ENCODE data around the gene RMI2.

The RMI2 gene

GRCh38 chr16:11398136-11398535 is 52.9 kb downstream of the RMI2 start:
- Mint-ChIP-seq H3K4me1 (peaks cover 11% of the 10 kb centered on the region), H3K36me3 (ENCODE audit: low read depth) (no peaks in the 10 kb centered on the region), H3K27ac (no peak overlapping the region), H3K4me3 (no peak overlapping the region), H3K9me3 (no peaks in the 10 kb centered on the region), H3K27me3 (ENCODE audit: low read depth) (peaks cover 11% of the 10 kb centered on the region)
- TF ChIP-seq CTCF (IDR thresholded peaks at IDR 0.05; ENCODE audit: unreplicated experiment in 3 of 3) = no peak

- Mint-ChIP-seq H3K27me3 (ENCODE audit: low read depth) (peaks cover 13% of the 10 kb centered on the region), H3K27ac (no peak overlapping the region), H3K36me3 (ENCODE audit: low read depth) (no peaks in the 10 kb centered on the region), H3K4me1 (peaks cover 11% of the 10 kb centered on the region), H3K4me3 (no peak overlapping the region), H3K9me3 (no peaks in the 10 kb centered on the region)
- no peak for TF ChIP-seq CTCF (IDR thresholded peaks at IDR 0.05; ENCODE audit: unreplicated experiment in 3 of 3)
Observed at GRCh38 chr16:11398851-11399250, 53.6 kb downstream of the RMI2 start.

GRCh38 chr16:11399261-11399831 is 54.1 kb downstream of the RMI2 start:
- H3K9me3 Mint-ChIP-seq = no peaks in the 10 kb centered on the region
- H3K27me3 Mint-ChIP-seq (ENCODE audit: low read depth) = peaks cover 14% of the 10 kb centered on the region
- no peak for TF ChIP-seq CTCF (IDR thresholded peaks at IDR 0.05; ENCODE audit: unreplicated experiment in 3 of 3)
- H3K36me3 Mint-ChIP-seq (ENCODE audit: low read depth) = no peaks in the 10 kb centered on the region
- no peak overlapping the region for H3K4me3 Mint-ChIP-seq
- no peak overlapping the region for H3K27ac Mint-ChIP-seq
- peaks cover 11% of the 10 kb centered on the region for H3K4me1 Mint-ChIP-seq

DNA sequence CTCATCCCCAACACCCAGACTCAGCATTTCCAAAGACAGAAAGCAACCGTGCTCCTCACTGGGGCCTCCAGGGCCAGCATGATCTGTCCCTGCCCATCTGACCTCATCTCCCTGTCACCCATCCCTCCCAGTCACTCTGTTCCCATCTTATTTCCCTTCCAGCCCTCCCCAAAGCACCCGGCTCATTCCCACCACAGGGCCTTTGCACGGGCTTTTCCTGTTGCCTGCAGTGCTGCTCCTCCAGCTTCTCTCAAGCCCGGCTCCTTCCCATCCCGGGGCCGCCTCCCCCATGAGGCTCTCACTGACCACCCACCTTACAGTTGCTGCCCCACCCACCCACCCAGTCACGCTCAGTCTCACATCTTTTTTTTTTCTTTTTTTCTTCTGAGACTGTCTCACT is 54.8 kb downstream of the RMI2 start:
- no peak overlapping the region for H3K4me3 Mint-ChIP-seq
- peaks cover 14% of the 10 kb centered on the region for H3K27me3 Mint-ChIP-seq (ENCODE audit: low read depth)
- H3K9me3 Mint-ChIP-seq = no peaks in the 10 kb centered on the region
- no peak for TF ChIP-seq CTCF (IDR thresholded peaks at IDR 0.05; ENCODE audit: unreplicated experiment in 3 of 3)
- peaks cover 11% of the 10 kb centered on the region for H3K4me1 Mint-ChIP-seq
- H3K27ac Mint-ChIP-seq = no peak overlapping the region
- H3K36me3 Mint-ChIP-seq (ENCODE audit: low read depth) = no peaks in the 10 kb centered on the region

Data from nephron (organoid).